Transverse colon (tissue), 4 donors: ENCODE results near the gene MMP21. TPM values are rescaled to one million over a fixed set of nuclear protein-coding genes. Genes with fewer than 3 reads are reported as not detected.

Experiments
- DNase-seq: peaks from one replicate; pipeline ENCODE4 v3.0.0-alpha.2; 2019
- H3K27ac ChIP-seq, 4 donors: fragments of 200-600 bp; sonication (generic); 2 replicates each; pipeline ENCODE4 v1.5.1; 2016 to 2018; ENCODE audit warnings: inconsistent platforms in 4 of 4
- H3K27me3 ChIP-seq: fragments of 200-600 bp; sonication (generic); 2 replicates; pipeline ENCODE4 v1.5.1; 2017; ENCODE audit warnings: inconsistent platforms
- H3K36me3 ChIP-seq, 4 donors: fragments of 200-600 bp; sonication (generic); 2 replicates each; pipeline ENCODE4 v1.5.1; 2017 to 2019; ENCODE audit warnings: inconsistent platforms in 4 of 4
- H3K4me1 ChIP-seq, 4 donors: fragments of 200-600 bp; sonication (generic); 2 replicates each; pipeline ENCODE4 v1.5.1; 2017 to 2020; ENCODE audit warnings: inconsistent platforms in 4 of 4
- H3K4me3 ChIP-seq, 4 donors: fragments of 200-600 bp; sonication (generic); 1 replicate in 1 of 4; 2 replicates in 3 of 4; pipeline versions ENCODE4 v1.5.1 to v1.6.1; 2017 to 2019; ENCODE audit warnings: inconsistent platforms in 4 of 4
- H3K9me3 ChIP-seq, 2 donors: fragments of 200-600 bp; sonication (generic); 2 replicates each; pipeline ENCODE4 v1.5.1; 2017 to 2019; ENCODE audit warnings: inconsistent platforms in 2 of 2
- CTCF ChIP-seq, 5 experiments: fragments of 200-600 bp in 3 of 5; fragments of 450-650 bp in 2 of 5; sonication (generic) in 3 of 5; IDR thresholded peaks; 1 replicate in 2 of 5; 2 replicates in 3 of 5; pipeline ENCODE4 v1.5.1; 2016 to 2017; ENCODE audit warnings: antibody characterized with exemption in 5 of 5, inconsistent platforms in 3 of 5, mild to moderate bottlenecking in 2 of 5, moderate library complexity in 1 of 5
- EP300 ChIP-seq: sonication (generic); formaldehyde crosslinking; IDR thresholded peaks from one replicate; pipeline ENCODE4 v1.6.1; 2017; ENCODE audit warnings: antibody characterized with exemption, low read depth
- POLR2A ChIP-seq: fragments of 450-650 bp; IDR thresholded peaks from one replicate; pipeline ENCODE4 v1.6.1; 2016; ENCODE audit warnings: antibody characterized with exemption, mild to moderate bottlenecking, moderate library complexity
- POLR2AphosphoS5 ChIP-seq, 3 donors: sonication (generic); formaldehyde crosslinking; IDR thresholded peaks; one replicate each; pipeline ENCODE4 v1.6.1; 2016; ENCODE audit warnings: antibody characterized with exemption in 3 of 3
- WGBS, 2 donors: methylation state at CpG; one replicate each; pipeline ENCODE4 v1.1.5; 2018; ENCODE audit warnings: low coverage in 1 of 2; 5-methylcytosine and 5-hydroxymethylcytosine counted together
- in situ Hi-C, 4 donors: fragments of 200-750 bp; cut with MboI; loops; one replicate each; pipeline versions ENCODE4 v1.15.0 to v1.15.1; 2017; ENCODE audit warnings: low sequenced_read_pairs in 3 of 4, low pct_ligation_motif_present in 1 of 4, low pct_unique_long_range_greater_than_20kb in 1 of 4
- intact Hi-C: fragments of 100-400 bp; cut with DNase I; formaldehyde crosslinking; loops from one replicate; pipeline ENCODE4 v1.15.1; 2023; ENCODE audit warnings: low total_unique reads
- total RNA-seq, 4 donors: library from RNA; depleted of rRNA; stranded (reverse); fragments of >200 nt; gene quantifications; one replicate each; pipeline ENCODE4 v1.1.0, GENCODE V29; 2016

The MMP21 gene
- total RNA-seq, 4 donors from 2014 or later, result 0.16 to 1.00 TPM; not detected in 2

GRCh38 chr10:125795637-125796190 is 20.1 kb upstream of the MMP21 start:
- Histone ChIP-seq H3K27ac (peak overlapping the region in 1 of 4 donors; percentile 12), H3K36me3 (peaks cover 0 to 42% (median 8%) of the 10 kb centered on the region in 4 donors), H3K4me3 (no peak overlapping the region), H3K27me3 (no peaks in the 10 kb centered on the region), H3K9me3 (no peaks in the 10 kb centered on the region), H3K4me1 (no peaks in the 10 kb centered on the region)
- TF ChIP-seq CTCF (IDR thresholded peaks at IDR 0.05), result no peak
- TF ChIP-seq POLR2AphosphoS5 (IDR thresholded peaks at IDR 0.05), result no peak
- TF ChIP-seq POLR2A, result no peak
- TF ChIP-seq EP300, result no peak
- DNase-seq, result peak; percentile 17
- 82% methylated on average over 4 to 8 of the region's 8 CpGs for WGBS, 2 donors
- intact Hi-C loops, result no loop called here
- in situ Hi-C loops, result no loop called here

- no peak for TF ChIP-seq POLR2A
- TF ChIP-seq EP300, result no peak
- TF ChIP-seq CTCF (IDR thresholded peaks at IDR 0.05), result no peak
- no peak for TF ChIP-seq POLR2AphosphoS5 (IDR thresholded peaks at IDR 0.05)
- intact Hi-C loops, result no loop called here
Observed at GRCh38 chr10:125795128-125795527, 19.5 kb upstream of the MMP21 start.

GRCh38 chr10:125792342-125793300 is 17.0 kb upstream of the MMP21 start:
- WGBS, 2 donors, result 93 to 100% methylated on average over 3 to 14 of the region's 14 CpGs
- Histone ChIP-seq H3K9me3 (no peaks in the 10 kb centered on the region), H3K27me3 (no peaks in the 10 kb centered on the region), H3K36me3 (peaks cover 0 to 36% (median 8%) of the 10 kb centered on the region in 4 donors), H3K4me1 (no peaks in the 10 kb centered on the region), H3K27ac (no peak overlapping the region), H3K4me3 (no peak overlapping the region)
- in situ Hi-C loops (no loop called here), intact Hi-C loops (no loop called here)
- DNase-seq, result no peak
- no peak for TF ChIP-seq CTCF (IDR thresholded peaks at IDR 0.05)
- TF ChIP-seq POLR2A, result no peak
- TF ChIP-seq EP300, result no peak
- no peak for TF ChIP-seq POLR2AphosphoS5 (IDR thresholded peaks at IDR 0.05)

More at GRCh38 chr10:125795128-125795527, 19.5 kb upstream of the MMP21 start:
- H3K36me3 ChIP-seq, result peaks cover 0 to 42% (median 8%) of the 10 kb centered on the region in 4 donors
- no peaks in the 10 kb centered on the region for H3K27me3 ChIP-seq
- WGBS, 2 donors, result 83% methylated on average over 2 of the region's 2 CpGs; no CpG with 5 or more reads in 1 of the 2 donors
- H3K4me1 ChIP-seq, result no peaks in the 10 kb centered on the region
- no peak overlapping the region for H3K4me3 ChIP-seq
- H3K27ac ChIP-seq, result peak overlapping the region in 1 of 4 donors; percentile 12
- no peak for DNase-seq
- no peaks in the 10 kb centered on the region for H3K9me3 ChIP-seq
- in situ Hi-C loops, result no loop called here
